Cardiac muscle cell (in vitro differentiated cells and primary cell): ENCODE measurements around the gene ERBB4. TPM values are rescaled to one million over a fixed set of nuclear protein-coding genes. Genes with fewer than 3 reads are reported as not detected.

ENCODE experiments used
- DNase-seq, 2 donors: peaks; one replicate each; pipeline versions ENCODE4 v3.0.0 to v3.0.0-alpha.2; 2010 to 2017; ENCODE audit warnings: low read depth in 1 of 2, low spot score in 1 of 2
- H3K27ac ChIP-seq: fragments of 200-600 bp; sonication (generic); 2 replicates; pipeline ENCODE4 v1.5.1; 2016
- H3K27me3 ChIP-seq: fragments of 200-600 bp; sonication (generic); 2 replicates; pipeline ENCODE4 v1.6.0; 2016; ENCODE audit warnings: control low read depth
- H3K36me3 ChIP-seq: fragments of 200-600 bp; sonication (generic); 2 replicates; pipeline ENCODE4 v1.5.1; 2016; ENCODE audit warnings: control low read depth
- H3K4me1 ChIP-seq: fragments of 200-600 bp; sonication (generic); 2 replicates; pipeline ENCODE4 v1.8.1; 2017; ENCODE audit warnings: low read depth, mild to moderate bottlenecking, mixed run types
- H3K4me3 ChIP-seq: fragments of 200-600 bp; sonication (generic); 2 replicates; pipeline ENCODE4 v1.5.1; 2016; ENCODE audit warnings: mild to moderate bottlenecking
- H3K9me3 ChIP-seq: fragments of 200-600 bp; sonication (generic); 2 replicates; pipeline ENCODE4 v1.5.1; 2017; ENCODE audit warnings: low read depth, mild to moderate bottlenecking, control low read depth
- CTCF ChIP-seq: IDR thresholded peaks from 2 replicates; pipeline ENCODE4 v1.5.1; 2012; ENCODE audit warnings: low read depth, mild to moderate bottlenecking, low read length
- polyA plus RNA-seq: library from polyadenylated mRNA; unstranded; fragments of >200 nt; fragmentation: Nextera tagmentation; extraction: Ambion mirVana; gene quantifications from 2 replicates; pipeline ENCODE4 v1.2.1, GENCODE V29; 2016
- total RNA-seq: library from RNA; depleted of rRNA; stranded (reverse); fragments of >200 nt; gene quantifications from 2 replicates; pipeline ENCODE4 v1.2.3, GENCODE V29; 2016

ERBB4 gene
- total and polyA plus RNA-seq, 2 experiments from 2014 or later = 38.1 to 42.1 TPM

- no peaks in the 10 kb centered on the region for H3K36me3 ChIP-seq
- H3K27me3 ChIP-seq = no peaks in the 10 kb centered on the region
- peaks cover 78% of the 10 kb centered on the region for H3K4me1 ChIP-seq
- H3K4me3 ChIP-seq = no peak overlapping the region
- peak overlapping the region; percentile 77 for H3K27ac ChIP-seq
- TF ChIP-seq CTCF = no peak
- no peak for DNase-seq
- H3K9me3 ChIP-seq = no peaks in the 10 kb centered on the region
Measured at GRCh38 chr2:212354382-212354781, 184.2 kb downstream of the ERBB4 start.

GRCh38 chr2:212348501-212348900 lies 190.1 kb downstream of the ERBB4 start:
- H3K4me1 ChIP-seq = peaks cover 52% of the 10 kb centered on the region
- H3K9me3 ChIP-seq = no peaks in the 10 kb centered on the region
- TF ChIP-seq CTCF = no peak
- H3K27ac ChIP-seq = no peak overlapping the region
- no peak for DNase-seq
- H3K36me3 ChIP-seq = no peaks in the 10 kb centered on the region
- H3K4me3 ChIP-seq = no peak overlapping the region
- no peaks in the 10 kb centered on the region for H3K27me3 ChIP-seq

DNA sequence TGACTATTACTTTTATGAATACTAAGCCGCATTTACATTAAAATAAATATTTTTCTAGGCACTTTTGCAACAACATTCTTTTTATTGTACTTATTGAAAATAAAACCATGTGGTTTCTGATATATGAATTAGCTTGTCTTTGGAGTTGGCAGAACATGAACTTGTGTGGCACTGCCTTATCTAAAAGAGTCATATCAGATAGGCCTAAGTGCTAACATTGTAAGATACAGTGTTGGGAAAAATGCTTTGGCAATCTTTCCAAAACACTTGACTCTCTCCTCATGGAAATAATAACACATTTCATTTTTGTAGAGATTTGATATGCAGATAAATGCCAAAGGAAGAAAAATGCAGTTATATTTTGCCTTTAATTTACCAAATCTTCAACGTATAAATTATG lies 191.7 kb downstream of the ERBB4 start:
- TF ChIP-seq CTCF = no peak
- Histone ChIP-seq H3K4me1 (peaks cover 47% of the 10 kb centered on the region), H3K9me3 (no peaks in the 10 kb centered on the region), H3K36me3 (no peaks in the 10 kb centered on the region), H3K4me3 (no peak overlapping the region), H3K27ac (no peak overlapping the region), H3K27me3 (no peaks in the 10 kb centered on the region)
- DNase-seq = no peak

DNA sequence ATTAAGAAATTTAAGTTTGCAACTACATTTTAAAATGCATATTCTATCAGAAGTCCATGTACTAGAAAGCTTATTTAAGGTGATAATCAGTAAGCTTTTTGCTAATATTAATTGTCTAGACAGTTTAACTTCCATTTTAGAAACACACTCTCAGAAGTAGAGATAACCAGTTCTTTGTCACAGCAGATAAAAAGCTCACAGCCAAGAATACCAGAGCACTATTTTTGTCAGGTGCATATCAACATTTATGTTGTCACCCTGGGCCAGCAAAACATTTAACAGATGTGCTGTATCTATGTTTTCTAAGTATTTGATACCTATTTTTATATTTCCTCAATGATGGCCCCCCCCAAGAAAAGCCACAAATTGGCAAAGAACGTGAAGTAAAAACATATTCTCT lies 192.6 kb downstream of the ERBB4 start:
- Histone ChIP-seq H3K27me3 (no peaks in the 10 kb centered on the region), H3K27ac (peak overlapping the region; percentile 65), H3K4me1 (peaks cover 43% of the 10 kb centered on the region), H3K4me3 (no peak overlapping the region), H3K36me3 (no peaks in the 10 kb centered on the region), H3K9me3 (no peaks in the 10 kb centered on the region)
- peak in 1 of 2 donors; percentile 60 for DNase-seq
- TF ChIP-seq CTCF = no peak

- Histone ChIP-seq H3K36me3 (no peaks in the 10 kb centered on the region), H3K9me3 (no peaks in the 10 kb centered on the region), H3K4me1 (peaks cover 32% of the 10 kb centered on the region), H3K27ac (no peak overlapping the region), H3K27me3 (no peaks in the 10 kb centered on the region), H3K4me3 (no peak overlapping the region)
- no peak for DNase-seq
- TF ChIP-seq CTCF = no peak
Measured at GRCh38 chr2:212344131-212344530, 194.5 kb downstream of the ERBB4 start.

GRCh38 chr2:212343167-212343566 lies 195.4 kb downstream of the ERBB4 start:
- TF ChIP-seq CTCF = no peak
- peaks cover 30% of the 10 kb centered on the region for H3K4me1 ChIP-seq
- H3K27ac ChIP-seq = no peak overlapping the region
- no peak for DNase-seq
- H3K9me3 ChIP-seq = no peaks in the 10 kb centered on the region
- no peak overlapping the region for H3K4me3 ChIP-seq
- H3K27me3 ChIP-seq = no peaks in the 10 kb centered on the region
- H3K36me3 ChIP-seq = no peaks in the 10 kb centered on the region
